Activated CD8-positive, alpha-beta memory T cell treated with anti-CD3 and anti-CD28 coated beads, Interleukin-2, amount 50 U/mL, for 24 hours (primary cell): ENCODE measurements around the gene FOXK1.
"Not testable (repeated sequence)": the region's sequence is repeated elsewhere in the genome, so short reads cannot be mapped to it uniquely, and the experiment has no call there.

ENCODE experiments used
- DNase-seq: peaks from one replicate; pipeline ENCODE4 v3.0.0-alpha.2; 2020; ENCODE audit errors: extremely low read depth

Gene FOXK1

GRCh38 chr7:4785371-4785770 lies 103.3 kb downstream of the FOXK1 start:
- DNase-seq: no peak

DNA sequence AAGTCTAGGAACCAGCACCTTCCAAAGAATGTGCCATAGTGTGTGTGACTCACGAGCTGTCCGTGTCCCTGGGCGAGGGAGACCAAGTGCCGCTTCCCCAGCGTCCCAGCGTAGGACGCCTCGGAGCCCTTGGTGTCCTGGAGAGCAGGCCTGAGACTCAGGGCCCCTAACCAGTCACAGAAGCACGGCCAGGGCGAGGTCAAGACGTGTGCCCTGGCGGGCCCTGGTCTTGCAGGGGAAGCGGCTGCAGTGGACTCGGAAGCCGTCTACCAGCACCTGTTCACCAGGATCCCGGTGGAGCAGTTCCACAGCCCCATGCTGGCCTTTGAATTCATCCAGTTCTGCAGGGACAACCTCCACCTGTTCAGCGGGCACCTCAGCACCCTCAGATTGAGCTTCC lies 103.9 kb downstream of the FOXK1 start:
- no peak for DNase-seq

DNA sequence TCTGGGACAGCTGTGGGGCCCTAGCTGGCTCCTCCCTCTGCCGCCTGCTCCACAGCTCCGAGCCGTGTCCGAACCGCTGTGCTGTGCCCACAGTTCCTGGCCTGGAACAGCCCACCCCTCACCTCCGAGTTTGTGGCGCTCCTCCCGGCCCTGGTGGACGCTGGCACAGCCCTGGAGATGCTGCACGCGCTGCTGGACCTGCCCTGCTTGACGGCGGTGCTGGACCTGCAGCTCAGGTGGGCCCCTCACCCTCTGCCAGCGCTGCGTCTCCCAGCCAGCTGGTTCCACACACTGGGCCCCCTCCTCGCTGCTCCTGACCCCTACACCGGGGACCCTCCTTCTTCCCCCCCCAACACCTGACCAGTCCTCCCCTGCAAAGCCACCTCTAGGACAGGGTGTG lies 105.4 kb downstream of the FOXK1 start:
- DNase-seq: no peak

DNA sequence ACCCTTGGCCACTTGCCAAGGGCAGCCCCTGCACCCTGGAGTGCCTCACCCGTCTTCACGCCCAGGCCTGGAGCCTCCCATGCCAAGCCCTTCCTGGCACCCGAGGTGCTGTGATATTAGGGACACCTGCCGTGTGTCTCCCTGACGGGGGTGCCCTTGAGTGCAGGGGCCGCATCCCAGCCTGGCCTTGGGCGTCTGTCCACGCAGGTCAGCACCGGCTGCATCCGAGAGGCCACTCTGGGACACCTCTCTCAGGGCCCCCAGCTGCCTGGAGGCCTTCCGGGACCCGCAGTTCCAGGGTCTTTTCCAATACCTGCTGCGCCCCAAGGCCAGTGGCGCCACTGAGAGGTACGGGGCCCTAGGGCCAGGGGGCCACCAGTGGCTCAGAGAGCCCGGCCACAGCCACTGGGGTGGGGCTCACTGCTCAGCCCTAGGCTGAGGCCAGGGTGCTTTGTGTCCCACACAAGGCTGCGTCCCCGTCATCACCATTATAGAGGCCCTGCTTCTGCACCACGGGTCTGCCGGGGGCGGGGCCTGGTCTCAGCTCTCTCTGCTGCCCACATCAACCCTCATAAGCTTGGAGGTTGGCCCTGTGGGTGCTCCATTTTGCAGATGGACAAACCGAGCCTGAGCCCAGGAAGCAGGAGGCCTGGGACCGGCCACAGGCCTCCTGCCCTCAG lies 106.0 kb downstream of the FOXK1 start:
- no peak for DNase-seq

- no peak for DNase-seq
These were observed 106.6 kb downstream of the FOXK1 start for GRCh38 chr7:4788627-4789189.

GRCh38 chr7:4789194-4790077 lies 107.3 kb downstream of the FOXK1 start:
- DNase-seq: no peak

- no peak for DNase-seq
These were observed 108.0 kb downstream of the FOXK1 start for GRCh38 chr7:4790078-4790465.

- DNase-seq: no peak
These were observed 108.5 kb downstream of the FOXK1 start for GRCh38 chr7:4790516-4790991.

DNA sequence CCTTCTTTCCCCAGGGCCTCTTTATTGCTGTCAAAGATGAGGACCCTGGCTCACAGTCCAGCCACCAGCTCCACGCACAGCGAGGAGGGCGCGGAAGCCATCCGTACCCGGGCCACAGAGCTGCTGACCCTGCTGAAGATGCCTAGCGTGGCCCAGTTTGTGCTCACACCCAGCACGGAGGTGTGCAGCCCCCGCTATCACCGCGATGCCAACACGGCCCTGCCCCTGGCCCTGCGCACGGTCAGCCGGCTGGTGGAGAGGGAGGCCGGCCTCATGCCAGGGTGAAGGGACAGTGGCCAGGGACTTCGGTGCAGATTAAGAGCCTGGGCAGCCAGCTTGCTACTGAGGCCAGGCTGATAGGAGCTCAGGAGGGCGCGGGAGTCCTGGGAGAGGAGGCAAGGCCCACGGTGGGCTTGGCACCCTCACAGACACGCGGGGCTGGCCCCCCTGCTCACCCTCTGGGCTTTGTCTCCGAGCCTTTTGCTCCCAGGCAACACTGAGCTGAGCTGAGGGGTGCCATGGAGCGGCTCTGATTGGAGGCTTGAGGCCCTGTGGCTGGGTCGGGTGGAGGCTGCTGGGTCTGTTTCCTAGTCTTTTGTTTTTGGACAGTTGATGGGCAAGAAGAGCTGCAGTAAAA lies 109.1 kb downstream of the FOXK1 start:
- DNase-seq: no peak

DNA sequence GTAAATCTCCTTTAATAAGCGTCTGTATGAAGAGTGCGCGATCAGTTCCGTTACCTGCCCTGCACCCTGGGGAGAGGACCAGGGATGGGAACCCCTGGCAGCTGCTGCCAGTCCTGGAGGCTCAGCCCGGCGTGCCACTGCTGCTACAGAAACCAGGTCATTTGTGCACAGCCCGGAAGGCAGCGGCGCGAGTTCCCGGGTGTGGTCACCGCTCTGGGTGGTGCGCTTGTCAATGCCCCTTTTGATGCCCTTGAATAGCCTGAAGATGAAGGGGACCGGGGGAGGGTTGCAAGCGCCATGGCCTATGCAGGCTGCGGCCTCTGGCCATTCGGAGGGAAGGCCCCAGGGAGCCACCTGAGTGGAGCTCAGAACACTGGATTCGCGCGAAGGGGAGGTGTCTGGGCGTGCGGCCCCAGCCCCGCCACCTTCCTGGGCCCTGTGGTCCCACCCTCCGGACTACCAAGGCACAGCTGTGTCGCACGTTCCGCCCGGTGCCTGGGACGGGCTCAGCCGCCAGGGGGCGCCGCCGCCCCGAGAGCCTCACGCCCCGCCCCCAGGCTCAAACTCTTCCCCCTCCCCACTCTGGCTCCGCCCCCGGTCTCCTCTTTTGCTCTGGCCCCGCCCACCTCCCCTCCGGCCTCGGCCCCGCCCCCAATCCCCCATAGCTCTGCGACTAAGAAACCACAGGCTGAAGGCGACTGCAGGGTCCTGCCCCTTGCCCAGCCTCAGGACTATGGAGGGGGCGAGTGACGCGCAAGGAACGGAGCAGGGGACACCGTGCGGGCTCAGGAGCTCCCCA lies 109.8 kb downstream of the FOXK1 start:
- DNase-seq: peak; percentile 47

DNA sequence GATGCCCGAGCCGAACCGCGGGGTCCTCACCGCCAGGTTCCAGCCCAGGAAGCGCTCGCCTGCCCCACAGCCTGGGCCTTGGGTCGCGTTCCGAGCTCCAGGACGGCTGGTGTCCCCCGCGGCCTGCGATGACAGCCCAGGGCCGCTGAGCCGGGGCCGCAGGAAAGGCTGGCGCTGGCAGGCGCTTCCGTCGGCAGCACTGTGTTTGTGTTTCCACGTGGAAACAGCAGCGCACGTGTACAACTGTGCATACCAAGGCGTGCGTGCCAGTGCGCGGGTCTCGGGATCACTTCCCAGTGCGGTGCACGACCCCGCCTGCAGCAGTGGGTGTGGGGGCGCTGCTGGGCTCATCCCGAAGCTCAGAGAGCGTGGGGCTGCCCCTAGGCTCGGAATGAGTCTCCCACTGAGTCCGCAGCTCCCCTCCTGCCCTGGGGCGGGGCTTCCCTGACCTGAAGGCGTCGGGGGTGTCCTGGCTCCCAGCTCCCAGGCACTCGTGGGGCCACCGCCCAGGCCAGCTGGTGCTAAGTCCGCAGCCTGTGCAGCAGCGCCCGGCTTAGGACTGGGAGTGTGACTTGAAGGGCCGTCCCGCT lies 110.5 kb downstream of the FOXK1 start:
- DNase-seq: no peak

DNA sequence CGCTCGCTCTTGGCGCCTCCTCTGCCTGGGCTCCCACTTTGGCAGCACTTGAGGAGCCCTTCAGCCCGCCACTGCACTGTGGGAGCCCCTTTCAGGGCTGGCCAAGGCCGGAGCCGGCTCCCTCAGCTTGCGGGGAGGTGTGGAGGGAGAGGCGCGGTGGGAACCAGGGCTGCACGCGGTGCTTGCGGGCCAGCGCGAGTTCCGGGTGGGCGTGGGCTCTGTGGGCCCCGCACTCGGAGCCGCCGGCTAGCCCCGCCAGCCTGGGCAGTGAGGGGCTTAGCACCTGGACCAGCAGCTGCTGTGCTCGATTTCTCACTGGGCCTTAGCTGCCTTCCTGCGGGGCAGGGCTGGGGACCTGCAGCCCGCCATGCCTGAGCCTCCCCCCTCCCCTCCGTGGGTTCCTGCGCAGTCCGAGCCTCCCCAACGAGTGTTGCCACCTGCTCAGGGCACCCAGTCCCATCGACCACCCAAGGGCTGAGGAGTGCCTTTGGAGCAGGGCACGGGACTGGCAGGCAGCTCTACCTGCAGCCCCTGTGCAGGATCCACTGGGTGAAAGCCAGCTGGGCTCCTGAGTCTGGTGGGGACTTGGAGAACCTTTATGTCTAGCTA lies 111.4 kb downstream of the FOXK1 start:
- DNase-seq: not testable (repeated sequence)

- not testable (repeated sequence) for DNase-seq
These were observed 112.1 kb downstream of the FOXK1 start for GRCh38 chr7:4794171-4794570.

GRCh38 chr7:4794591-4795350 lies 112.7 kb downstream of the FOXK1 start:
- no peak for DNase-seq

DNA sequence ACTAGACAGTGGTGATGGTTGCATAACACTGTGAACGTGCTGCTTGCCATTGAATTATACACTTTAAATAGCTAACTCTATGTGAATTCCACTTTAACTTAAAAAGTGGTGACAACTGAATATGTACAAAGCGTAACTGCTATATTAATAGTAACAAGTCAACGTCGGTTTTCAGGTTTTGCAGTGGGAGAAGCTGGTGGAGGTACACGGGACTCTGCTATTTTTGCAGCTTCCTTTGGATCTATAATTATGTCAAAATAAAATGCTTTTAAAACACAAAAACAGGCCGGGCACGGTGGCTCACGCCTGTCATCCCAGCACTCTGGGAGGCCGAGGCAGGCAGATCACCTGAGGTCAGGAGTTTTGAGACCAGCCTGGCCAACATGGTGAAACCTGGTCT lies 114.4 kb downstream of the FOXK1 start:
- DNase-seq: no peak

DNA sequence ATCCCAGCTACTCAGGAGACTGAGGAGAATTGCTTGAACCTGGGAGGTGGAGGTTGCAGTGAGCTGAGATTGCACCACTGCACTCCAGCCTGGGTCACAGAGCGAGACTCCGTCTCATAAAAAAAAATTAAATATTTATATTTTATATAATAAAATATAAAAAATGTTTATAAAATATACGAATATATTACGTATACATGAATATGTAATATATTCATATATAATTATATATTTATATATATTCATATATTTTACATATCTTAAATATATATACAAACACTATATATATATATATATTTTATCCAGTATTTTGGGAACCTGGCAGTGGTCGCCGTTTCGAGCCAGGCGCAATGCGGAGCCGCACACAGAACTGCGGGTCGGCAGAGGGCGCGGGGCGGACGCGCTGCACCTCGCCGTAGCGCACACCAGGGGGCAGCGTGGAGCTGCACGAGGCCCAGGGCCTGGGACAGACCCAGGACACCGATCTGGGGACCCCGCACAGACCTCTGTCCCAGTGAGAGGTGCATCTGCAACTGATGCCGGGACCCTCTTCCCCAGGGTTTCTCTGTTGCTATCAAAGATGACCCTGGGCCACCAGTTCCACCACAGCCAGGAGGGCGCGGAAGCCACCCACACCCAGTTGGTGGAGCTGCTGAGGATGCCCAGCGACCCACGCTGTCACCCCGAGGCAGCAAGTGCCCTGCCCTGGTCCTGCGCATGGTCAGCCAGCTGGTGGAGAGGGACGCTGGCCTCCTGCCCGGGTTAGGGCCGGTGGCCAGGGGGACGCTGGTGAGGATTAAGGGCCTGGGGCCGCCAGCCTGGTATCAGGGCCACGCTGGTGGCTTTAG lies 116.0 kb downstream of the FOXK1 start:
- DNase-seq: no peak

- DNase-seq: no peak
These were observed 116.7 kb downstream of the FOXK1 start for GRCh38 chr7:4798706-4799235.

- DNase-seq: no peak
These were observed 117.6 kb downstream of the FOXK1 start for GRCh38 chr7:4799508-4800268.
